ENCODE data around the gene UBAC1. TPM values are rescaled to one million over a fixed set of nuclear protein-coding genes. Genes with fewer than 3 reads are reported as not detected.
"Not testable (repeated sequence)": the region's sequence is repeated elsewhere in the genome, so short reads cannot be mapped to it uniquely, and the experiment has no call there.

Gene UBAC1
- total RNA-seq, 2 experiments from 2014 or later = 29.3 to 31.9 TPM

GRCh38 chr9:135914921-135915320 is 46.3 kb downstream of the UBAC1 start:
- peaks cover 9% of the 10 kb centered on the region for H3K4me1 Mint-ChIP-seq (ENCODE audit: low read depth)
- ATAC-seq (no peak), DNase-seq (no peak)
- H3K4me3 Mint-ChIP-seq = no peak overlapping the region
- no peaks in the 10 kb centered on the region for H3K27me3 Mint-ChIP-seq (ENCODE audit: low read depth)
- H3K9me3 Mint-ChIP-seq (ENCODE audit: insufficient read depth) = peaks cover 30% of the 10 kb centered on the region
- H3K27ac Mint-ChIP-seq = no peak overlapping the region
- CTCF ChIA-PET = no interaction called here
- POLR2A ChIA-PET = interaction anchor here (0.8 kb wide), 1 partner anchor 45 kb away, joined by 3 read pairs; no protein-coding TSS in a partner anchor
- peaks cover 62% of the 10 kb centered on the region for H3K36me3 Mint-ChIP-seq (ENCODE audit: low read depth)

DNA sequence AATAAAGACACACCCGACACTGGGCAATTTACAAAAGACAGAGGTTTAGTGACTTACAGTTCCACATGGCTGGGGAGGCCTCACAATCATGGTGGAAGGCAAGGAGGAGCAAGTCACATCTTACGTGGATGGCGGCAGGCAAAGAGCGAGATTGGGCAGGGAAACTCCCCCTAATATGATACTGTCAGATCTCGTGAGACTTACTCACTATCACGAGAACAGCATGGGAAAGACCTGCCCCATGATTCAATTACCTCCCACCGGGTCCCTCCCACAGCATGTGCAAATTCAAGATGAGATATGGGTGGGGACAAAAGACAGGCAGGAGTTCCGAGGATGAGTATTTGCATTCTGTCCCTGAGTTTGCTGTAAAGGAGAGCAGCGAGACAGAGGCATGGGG is 49.9 kb downstream of the UBAC1 start:
- POLR2A ChIA-PET; CTCF ChIA-PET; ATAC-seq; H3K27ac Mint-ChIP-seq; H3K27me3 Mint-ChIP-seq (ENCODE audit: low read depth); H3K4me3 Mint-ChIP-seq; DNase-seq: not testable (repeated sequence)
- peaks cover 16% of the 10 kb centered on the region for H3K9me3 Mint-ChIP-seq (ENCODE audit: insufficient read depth)
- peaks cover 24% of the 10 kb centered on the region for H3K4me1 Mint-ChIP-seq (ENCODE audit: low read depth)
- H3K36me3 Mint-ChIP-seq (ENCODE audit: low read depth) = peaks cover 61% of the 10 kb centered on the region

DNA sequence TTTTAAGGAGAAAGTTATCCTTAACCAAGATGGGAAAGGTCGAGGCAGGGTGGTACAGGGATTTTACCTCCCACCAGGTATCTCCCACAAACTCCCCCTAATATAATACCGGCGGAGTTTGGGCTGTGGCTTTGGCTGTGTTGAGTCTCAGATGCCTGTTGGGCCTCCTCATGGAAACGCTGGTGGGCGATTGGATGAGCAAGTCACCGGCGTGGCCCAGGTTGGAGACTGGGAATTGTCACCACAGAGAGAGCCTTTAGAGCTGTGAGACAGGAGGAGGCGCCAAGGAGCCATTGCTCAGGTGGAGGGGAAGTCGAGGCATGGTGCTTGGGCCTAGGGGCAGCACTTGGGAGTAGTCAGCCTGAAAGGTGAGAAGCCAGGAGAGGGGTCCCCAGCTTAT is 50.4 kb downstream of the UBAC1 start:
- POLR2A ChIA-PET = no interaction called here
- Mint-ChIP-seq H3K27ac (no peak overlapping the region), H3K9me3 (ENCODE audit: insufficient read depth) (peaks cover 12% of the 10 kb centered on the region), H3K36me3 (ENCODE audit: low read depth) (peaks cover 58% of the 10 kb centered on the region), H3K4me1 (ENCODE audit: low read depth) (peaks cover 28% of the 10 kb centered on the region), H3K27me3 (ENCODE audit: low read depth) (no peaks in the 10 kb centered on the region), H3K4me3 (no peak overlapping the region)
- CTCF ChIA-PET = no interaction called here
- no peak for DNase-seq
- ATAC-seq = no peak

DNA sequence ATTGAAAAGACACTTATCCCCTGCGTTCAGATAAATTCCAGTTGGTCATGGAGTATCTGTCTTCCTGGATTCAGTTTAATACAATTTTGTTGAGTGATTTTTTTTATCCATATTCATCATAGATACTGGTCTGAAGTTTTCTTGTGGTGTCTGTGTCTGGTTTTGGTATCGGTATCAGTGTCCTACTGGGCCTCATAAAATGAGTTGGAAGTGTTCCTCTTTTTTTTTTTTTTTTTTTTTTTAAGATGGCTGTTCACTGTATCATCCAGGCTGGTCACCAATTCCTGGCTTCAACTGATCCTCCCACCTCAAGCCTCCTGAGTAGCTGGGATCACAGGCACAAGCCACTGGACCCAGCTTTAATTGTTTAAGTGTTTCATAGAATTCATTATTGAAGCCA is 51.0 kb downstream of the UBAC1 start:
- no peaks in the 10 kb centered on the region for H3K27me3 Mint-ChIP-seq (ENCODE audit: low read depth)
- H3K27ac Mint-ChIP-seq = no peak overlapping the region

GRCh38 chr9:135909371-135909770 is 51.8 kb downstream of the UBAC1 start:
- POLR2A ChIA-PET = no interaction called here
- ATAC-seq (no peak), DNase-seq (no peak)
- Mint-ChIP-seq H3K27ac (no peak overlapping the region), H3K9me3 (ENCODE audit: insufficient read depth) (peaks cover 7% of the 10 kb centered on the region), H3K4me3 (peak overlapping the region; percentile 66), H3K27me3 (ENCODE audit: low read depth) (no peaks in the 10 kb centered on the region), H3K36me3 (ENCODE audit: low read depth) (peaks cover 54% of the 10 kb centered on the region), H3K4me1 (ENCODE audit: low read depth) (peaks cover 37% of the 10 kb centered on the region)
- CTCF ChIA-PET = no interaction called here

More for the DNA sequence above, 51.0 kb downstream of the UBAC1 start:
- Mint-ChIP-seq H3K9me3 (ENCODE audit: insufficient read depth) (peaks cover 7% of the 10 kb centered on the region), H3K36me3 (ENCODE audit: low read depth) (peaks cover 57% of the 10 kb centered on the region), H3K4me3 (no peak overlapping the region), H3K4me1 (ENCODE audit: low read depth) (peaks cover 34% of the 10 kb centered on the region)
- POLR2A ChIA-PET = no interaction called here
- ATAC-seq = no peak
- CTCF ChIA-PET = no interaction called here
- DNase-seq = no peak

DNA sequence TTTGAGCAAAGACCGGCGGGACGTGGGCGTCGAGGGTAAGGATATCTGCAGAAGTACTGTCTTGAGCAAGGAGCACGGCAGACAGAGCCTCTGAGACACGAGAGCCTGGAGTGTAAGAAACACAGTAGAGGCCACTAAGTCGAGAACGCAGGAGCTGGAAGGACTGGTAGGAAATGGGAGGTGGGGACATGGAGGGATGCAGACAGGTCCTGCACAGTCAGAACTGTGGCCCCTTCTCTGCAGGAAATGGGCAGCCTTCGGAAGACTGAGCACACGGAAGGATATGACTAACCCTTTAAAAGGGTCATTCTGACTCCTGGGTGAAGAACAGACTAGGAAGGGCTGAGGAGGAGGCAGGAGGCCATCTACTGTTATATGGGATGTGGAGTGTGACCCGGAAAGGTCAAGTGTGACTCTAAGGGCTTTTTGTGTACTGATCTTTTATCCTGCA is 52.4 kb downstream of the UBAC1 start:
- H3K27me3 Mint-ChIP-seq (ENCODE audit: low read depth) = no peaks in the 10 kb centered on the region
- peak overlapping the region; percentile 66 for H3K4me3 Mint-ChIP-seq
- peaks cover 53% of the 10 kb centered on the region for H3K36me3 Mint-ChIP-seq (ENCODE audit: low read depth)
- peaks cover 5% of the 10 kb centered on the region for H3K9me3 Mint-ChIP-seq (ENCODE audit: insufficient read depth)
- H3K27ac Mint-ChIP-seq = peak overlapping the region; percentile 55
- no peak for DNase-seq
- peaks cover 37% of the 10 kb centered on the region for H3K4me1 Mint-ChIP-seq (ENCODE audit: low read depth)
- CTCF ChIA-PET = no interaction called here
- POLR2A ChIA-PET = no interaction called here
- ATAC-seq = no peak

DNA sequence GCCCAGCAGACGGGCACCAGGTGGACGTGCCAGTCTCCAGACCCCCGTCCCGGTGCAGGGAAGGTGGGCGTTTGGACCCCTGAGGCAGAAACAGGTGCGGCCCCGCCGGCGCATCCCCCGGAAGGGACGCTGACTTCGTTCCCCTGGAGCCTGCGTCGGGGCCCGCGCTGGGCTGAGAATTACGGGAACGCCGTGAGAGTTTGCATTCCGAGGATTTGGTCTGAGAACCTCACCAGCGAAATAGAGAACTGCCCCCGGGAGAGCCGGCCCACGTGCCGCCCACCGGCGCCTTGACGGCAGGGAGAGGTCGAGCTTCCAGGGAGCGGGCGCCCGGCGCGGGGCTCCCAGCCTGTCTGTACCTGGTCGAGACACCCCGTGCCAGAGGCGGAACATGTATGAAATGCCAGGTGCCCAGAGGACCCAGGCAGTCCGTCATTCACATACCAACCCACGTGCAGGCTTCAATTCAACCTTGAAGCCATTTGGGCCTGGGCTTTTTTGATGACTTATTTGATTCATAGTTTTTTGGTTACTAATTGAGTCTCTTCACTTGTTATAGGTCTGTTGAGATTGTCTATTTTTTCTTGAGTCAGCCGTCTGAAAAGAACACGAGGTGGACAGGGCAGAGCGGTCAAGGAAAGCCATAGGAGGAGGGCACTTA is 53.0 kb downstream of the UBAC1 start:
- Mint-ChIP-seq H3K4me1 (ENCODE audit: low read depth) (peaks cover 39% of the 10 kb centered on the region), H3K4me3 (peak overlapping the region; percentile 66), H3K9me3 (ENCODE audit: insufficient read depth) (no peaks in the 10 kb centered on the region), H3K27ac (peak overlapping the region; percentile 55), H3K36me3 (ENCODE audit: low read depth) (peaks cover 47% of the 10 kb centered on the region), H3K27me3 (ENCODE audit: low read depth) (no peaks in the 10 kb centered on the region)
- ChIA-PET CTCF (no interaction called here), POLR2A (interaction anchor here (1.0 kb wide), 1 partner anchor 21 kb away, joined by 3 read pairs; no protein-coding TSS in a partner anchor)
- no peak for ATAC-seq
- DNase-seq = peak; percentile 44

DNA sequence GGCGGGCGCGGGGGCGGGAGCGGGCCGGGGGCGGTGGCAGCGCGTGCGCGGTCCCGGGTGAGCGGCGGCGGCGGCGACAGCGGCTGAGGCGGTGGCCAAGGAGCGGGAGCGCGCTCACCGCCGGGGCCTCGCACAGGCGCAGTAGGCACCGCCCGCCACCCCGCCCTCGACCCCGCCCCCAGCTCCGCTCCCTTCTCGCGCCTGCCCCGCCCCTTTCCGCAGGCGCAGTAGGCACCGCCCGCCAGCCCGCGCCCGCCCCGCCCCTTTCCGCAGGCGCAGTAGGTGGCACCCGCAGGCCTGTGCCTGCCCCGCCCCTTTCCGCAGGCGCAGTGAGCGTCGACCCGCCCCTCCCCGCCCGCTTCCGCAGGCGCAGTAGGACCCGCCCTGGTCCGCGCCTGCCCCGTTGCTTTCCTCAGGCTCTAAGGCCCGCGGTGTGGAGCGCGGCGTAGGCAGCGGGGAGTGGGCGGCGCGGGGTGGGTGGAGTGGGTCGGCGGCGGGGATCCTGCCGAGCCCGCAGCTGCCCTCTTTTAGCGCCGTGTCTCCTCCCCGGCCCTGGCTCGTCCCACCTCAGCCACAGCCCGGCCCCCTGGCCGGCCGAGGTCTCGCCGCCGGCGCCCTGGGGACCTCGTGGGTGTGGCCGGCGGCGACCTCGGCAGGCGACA is 53.6 kb downstream of the UBAC1 start, which contains the start of gene CAMSAP1:
Gene CAMSAP1, minus strand, starts transcription at position 116 of the 662 bp plus-strand sequence. CDS start 387 bp downstream, outside the sequence.
- Mint-ChIP-seq H3K36me3 (ENCODE audit: low read depth) (peaks cover 51% of the 10 kb centered on the region), H3K27ac (peak within 1 kb of the TSS; percentile 62), H3K4me1 (ENCODE audit: low read depth) (peaks cover 39% of the 10 kb centered on the region), H3K27me3 (ENCODE audit: low read depth) (no peaks in the 10 kb centered on the region), H3K9me3 (ENCODE audit: insufficient read depth) (no peaks in the 10 kb centered on the region), H3K4me3 (peak within 1 kb of the TSS; percentile 82)
- DNase-seq (peak; percentile 95), ATAC-seq (peak; percentile 93)
- ChIA-PET CTCF (no interaction called here), POLR2A (interaction anchor here (0.6 to 1.0 kb wide), 2 partner anchors 19 to 21 kb away, joined by 3 read pairs; no protein-coding TSS in a partner anchor)

- H3K27me3 Mint-ChIP-seq (ENCODE audit: low read depth) = no peaks in the 10 kb centered on the region
- ATAC-seq (no peak), DNase-seq (no peak)
- H3K27ac Mint-ChIP-seq = no peak overlapping the region
- peaks cover 39% of the 10 kb centered on the region for H3K4me1 Mint-ChIP-seq (ENCODE audit: low read depth)
- H3K36me3 Mint-ChIP-seq (ENCODE audit: low read depth) = peaks cover 53% of the 10 kb centered on the region
- ChIA-PET CTCF (no interaction called here), POLR2A (interaction anchor here (0.6 to 1.0 kb wide), 2 partner anchors 18 to 20 kb away, joined by 3 read pairs; no protein-coding TSS in a partner anchor)
- no peaks in the 10 kb centered on the region for H3K9me3 Mint-ChIP-seq (ENCODE audit: insufficient read depth)
- H3K4me3 Mint-ChIP-seq = no peak overlapping the region
Observed at GRCh38 chr9:135907006-135907430, 54.2 kb downstream of the UBAC1 start.

- DNase-seq (no peak), ATAC-seq (peak; percentile 2)
- H3K27ac Mint-ChIP-seq = peak overlapping the region; percentile 62
- H3K4me1 Mint-ChIP-seq (ENCODE audit: low read depth) = peaks cover 43% of the 10 kb centered on the region
- H3K36me3 Mint-ChIP-seq (ENCODE audit: low read depth) = peaks cover 53% of the 10 kb centered on the region
- ChIA-PET CTCF (interaction anchor here (0.8 kb wide), 1 partner anchor 16 kb away, joined by 3 read pairs; no protein-coding TSS in a partner anchor), POLR2A (no interaction called here)
- no peaks in the 10 kb centered on the region for H3K9me3 Mint-ChIP-seq (ENCODE audit: insufficient read depth)
- H3K4me3 Mint-ChIP-seq = peak overlapping the region; percentile 82
- no peaks in the 10 kb centered on the region for H3K27me3 Mint-ChIP-seq (ENCODE audit: low read depth)
Observed at GRCh38 chr9:135906291-135907005, 54.7 kb downstream of the UBAC1 start.

DNA sequence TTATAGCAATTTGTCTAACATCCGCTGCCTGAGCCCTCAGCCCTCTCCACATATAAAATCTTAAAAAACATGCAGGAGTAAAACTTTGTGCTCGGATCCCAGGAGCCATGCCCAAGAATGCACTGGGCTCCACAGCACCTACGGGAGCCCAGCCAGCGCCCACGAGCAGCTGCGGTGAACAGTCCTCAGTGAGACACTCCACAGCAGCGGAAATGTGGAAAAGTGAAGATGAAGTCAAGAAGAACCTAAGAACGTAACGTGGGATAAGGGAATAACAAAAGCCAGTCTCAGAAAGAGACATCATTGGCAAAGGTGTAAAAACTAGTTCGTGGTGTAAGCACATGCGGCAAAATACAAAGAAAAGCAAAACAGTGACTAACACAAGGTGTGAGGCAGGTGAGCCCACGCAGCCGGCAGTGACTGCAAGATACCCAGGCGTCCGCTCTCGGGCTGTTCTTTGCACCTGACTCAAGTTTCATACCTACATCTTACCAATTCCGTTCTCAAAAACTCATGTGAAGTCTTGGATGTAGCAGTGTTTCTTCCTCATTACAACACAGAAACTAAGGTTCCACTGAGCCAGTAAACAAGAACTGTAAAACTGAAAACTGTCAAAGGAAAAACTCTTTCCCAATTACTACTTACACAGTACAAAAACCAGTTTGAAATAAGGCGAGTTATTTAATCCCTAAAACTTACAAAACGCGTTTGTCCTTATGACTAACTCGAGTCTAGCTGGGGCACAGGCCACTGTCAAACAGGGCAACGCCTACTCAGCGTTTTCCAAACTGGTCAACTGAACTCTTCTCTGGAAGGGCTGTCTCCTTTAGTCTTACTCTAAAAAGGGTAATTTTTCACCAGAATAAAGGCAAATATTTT is 55.6 kb downstream of the UBAC1 start:
- Mint-ChIP-seq H3K4me1 (ENCODE audit: low read depth) (peaks cover 39% of the 10 kb centered on the region), H3K27ac (no peak overlapping the region), H3K9me3 (ENCODE audit: insufficient read depth) (peaks cover 4% of the 10 kb centered on the region), H3K27me3 (ENCODE audit: low read depth) (no peaks in the 10 kb centered on the region), H3K4me3 (peak overlapping the region; percentile 82), H3K36me3 (ENCODE audit: low read depth) (peaks cover 50% of the 10 kb centered on the region)
- CTCF ChIA-PET = interaction anchor here (0.8 kb wide), 1 partner anchor 15 kb away, joined by 3 read pairs; no protein-coding TSS in a partner anchor
- ATAC-seq (no peak), DNase-seq (peak; percentile 35)
- POLR2A ChIA-PET = interaction anchor here (0.6 kb wide), 1 partner anchor 19 kb away, joined by 3 read pairs; no protein-coding TSS in a partner anchor
